GM12874 (cell line): ENCODE data around the gene PIK3R6.

Experiments used
- CTCF ChIP-seq: IDR thresholded peaks from 2 replicates; pipeline ENCODE4 v1.5.1; 2011; ENCODE audit warnings: low read depth, mild to moderate bottlenecking, control low read depth, low read length, moderate library complexity; ENCODE audit not compliant: insufficient read depth

The PIK3R6 gene

GRCh38 chr17:8822401-8823035, 45.0 kb downstream of the PIK3R6 start:
- TF ChIP-seq CTCF, result no peak

DNA sequence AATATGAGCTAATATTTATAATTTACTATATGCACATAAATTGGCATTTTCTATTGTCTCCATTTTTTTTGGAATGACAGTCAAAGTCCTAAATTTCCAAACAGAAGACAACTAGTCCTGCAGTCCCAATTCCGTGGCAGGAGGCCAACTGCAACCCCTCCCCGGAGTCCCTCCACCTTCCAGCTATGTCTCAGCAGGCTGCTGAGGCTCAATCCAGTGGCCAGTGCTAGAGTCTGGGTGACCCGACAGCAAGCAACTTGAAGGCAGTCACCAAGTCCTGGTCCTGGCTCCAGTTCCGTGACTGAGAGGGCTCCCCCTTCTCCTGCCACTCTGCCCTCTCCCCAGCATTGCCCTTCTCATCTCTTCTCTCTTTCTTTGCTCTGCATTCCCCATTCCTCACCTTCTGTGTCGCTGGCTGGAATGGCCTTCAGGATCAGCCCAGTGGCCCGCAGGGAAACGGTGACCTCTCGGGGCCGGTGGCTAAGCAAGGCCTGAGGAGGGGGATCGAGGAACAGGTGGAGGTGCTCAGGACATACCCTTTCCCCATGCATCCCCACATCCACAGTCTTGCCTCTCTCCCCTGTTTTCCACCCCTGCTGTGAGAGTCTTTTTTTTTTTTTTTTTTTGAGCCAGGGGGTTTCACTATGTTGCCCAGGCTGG, 45.9 kb downstream of the PIK3R6 start:
- no peak for TF ChIP-seq CTCF

- no peak for TF ChIP-seq CTCF
Measured at GRCh38 chr17:8820311-8821010, 47.0 kb downstream of the PIK3R6 start.

DNA sequence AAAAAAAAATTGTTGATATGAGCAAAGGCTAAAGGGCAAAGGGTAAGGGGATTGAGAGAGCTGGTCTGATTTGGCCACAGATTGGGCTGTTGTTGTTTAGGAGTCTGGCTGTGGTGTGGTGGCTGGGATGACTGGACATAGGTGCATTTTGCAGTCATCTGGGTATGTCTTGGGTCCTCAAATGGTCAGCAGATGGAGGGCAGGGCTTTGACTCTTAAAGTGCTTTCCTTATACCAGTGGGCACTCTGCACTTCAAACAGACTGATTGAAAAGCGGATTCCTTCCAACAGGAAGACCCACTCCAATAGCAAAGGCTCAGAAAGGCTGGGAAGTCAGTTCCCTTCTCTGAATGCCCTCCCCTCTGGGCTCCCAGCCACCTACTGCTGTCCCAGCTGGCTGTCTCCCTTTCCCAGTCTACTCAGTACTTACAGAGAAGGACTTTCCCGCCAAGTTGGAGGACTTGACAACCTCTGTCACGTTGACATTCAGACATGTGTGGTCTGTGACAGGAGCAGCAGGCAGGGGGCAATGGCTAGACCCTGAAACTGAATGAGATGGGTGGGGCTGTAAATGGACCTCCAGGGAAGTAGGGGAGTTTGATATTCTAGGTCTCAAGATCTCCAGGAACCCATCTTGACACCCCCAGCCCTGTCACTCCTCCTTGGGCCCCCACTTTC, 48.7 kb downstream of the PIK3R6 start:
- no peak for TF ChIP-seq CTCF

DNA sequence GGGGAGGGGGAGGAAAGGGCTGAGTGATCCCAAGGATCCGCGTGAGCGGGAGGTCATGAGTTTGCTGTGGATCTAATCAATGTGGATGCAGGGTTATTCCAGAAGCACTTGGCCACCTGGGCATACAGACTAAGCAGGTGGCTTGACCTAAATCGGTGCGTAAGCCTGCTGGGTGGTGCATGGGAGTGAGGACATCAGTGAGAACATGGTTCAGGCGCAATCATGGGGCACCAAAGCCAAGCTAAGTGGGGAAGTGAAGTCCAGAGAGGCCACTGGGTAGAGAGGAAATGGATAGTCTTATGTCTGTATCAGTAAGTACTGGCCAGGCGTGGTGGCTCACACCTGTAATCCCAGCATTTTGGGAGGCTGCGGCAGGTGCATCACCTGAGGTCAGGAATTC, 49.4 kb downstream of the PIK3R6 start:
- TF ChIP-seq CTCF, result no peak

GRCh38 chr17:8806926-8807550, 60.4 kb downstream of the PIK3R6 start:
- TF ChIP-seq CTCF, result no peak
